ENCODE results near the gene SNRPE. TPM values are rescaled to one million over a fixed set of nuclear protein-coding genes. Genes with fewer than 3 reads are reported as not detected.
A peak's percentile ranks its signal among the peaks of the same experiment; 100 is the strongest.

Gene SNRPE
- total RNA-seq, 1 experiment from 2014 or later, result 167 TPM

DNA sequence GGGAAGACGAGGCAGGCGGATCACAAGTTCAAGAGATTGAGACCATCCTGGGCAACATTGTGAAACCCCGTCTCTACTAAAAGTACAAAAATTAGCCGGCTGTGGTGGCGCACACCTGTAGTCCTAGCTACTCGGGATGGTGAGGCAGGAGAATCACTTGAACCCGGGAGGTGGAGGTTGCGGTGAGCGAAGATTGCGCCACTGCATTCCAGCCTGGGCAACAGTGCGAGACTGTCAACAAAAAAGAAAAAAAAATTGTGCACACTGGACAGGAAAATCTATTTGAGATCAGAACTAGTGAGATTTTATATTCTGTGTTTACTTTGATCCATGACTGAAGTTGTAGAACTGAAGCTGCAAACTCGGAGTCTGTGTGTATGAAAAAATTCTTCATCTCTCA, 40.2 kb downstream of the SNRPE start:
- Histone ChIP-seq H3K4me3 (ENCODE audit: low read length) (no peak overlapping the region), H3K79me2 (ENCODE audit: low read length) (no peaks in the 10 kb centered on the region), H3F3A (ENCODE audit: low read length, unreplicated experiment) (peaks cover 3% of the 10 kb centered on the region), H3K27ac (ENCODE audit: low read length) (no peak overlapping the region), H3K27me3 (ENCODE audit: low read length) (no peaks in the 10 kb centered on the region), H3K36me3 (ENCODE audit: low read depth, low read length) (no peaks in the 10 kb centered on the region), H4K20me1 (ENCODE audit: low read length) (no peaks in the 10 kb centered on the region), H3K9me3 (ENCODE audit: low read length) (no peaks in the 10 kb centered on the region), H2AFZ (ENCODE audit: low read length) (no peak overlapping the region), H3K4me2 (ENCODE audit: low read length) (no peak overlapping the region), H3K9me2 (replicated peaks; ENCODE audit: low read length) (no peaks in the 10 kb centered on the region; the same call in 1 of the 2 replicates), H3K4me1 (ENCODE audit: insufficient read depth, low read length) (peaks cover 8% of the 10 kb centered on the region), H3K9ac (ENCODE audit: low read length) (no peak overlapping the region)
- intact Hi-C loops (cut with micrococcal nuclease), result no loop called here
- DNase-seq (no peak), ATAC-seq (no peak)
- TF ChIP-seq EZH2 (IDR thresholded peaks at IDR 0.05; ENCODE audit: low read length, unreplicated experiment) (no peak), EZH2phosphoT487 (IDR thresholded peaks at IDR 0.05; ENCODE audit: borderline replicate concordance, low read length) (no peak)
- TF ChIP-seq, protein P1, sequence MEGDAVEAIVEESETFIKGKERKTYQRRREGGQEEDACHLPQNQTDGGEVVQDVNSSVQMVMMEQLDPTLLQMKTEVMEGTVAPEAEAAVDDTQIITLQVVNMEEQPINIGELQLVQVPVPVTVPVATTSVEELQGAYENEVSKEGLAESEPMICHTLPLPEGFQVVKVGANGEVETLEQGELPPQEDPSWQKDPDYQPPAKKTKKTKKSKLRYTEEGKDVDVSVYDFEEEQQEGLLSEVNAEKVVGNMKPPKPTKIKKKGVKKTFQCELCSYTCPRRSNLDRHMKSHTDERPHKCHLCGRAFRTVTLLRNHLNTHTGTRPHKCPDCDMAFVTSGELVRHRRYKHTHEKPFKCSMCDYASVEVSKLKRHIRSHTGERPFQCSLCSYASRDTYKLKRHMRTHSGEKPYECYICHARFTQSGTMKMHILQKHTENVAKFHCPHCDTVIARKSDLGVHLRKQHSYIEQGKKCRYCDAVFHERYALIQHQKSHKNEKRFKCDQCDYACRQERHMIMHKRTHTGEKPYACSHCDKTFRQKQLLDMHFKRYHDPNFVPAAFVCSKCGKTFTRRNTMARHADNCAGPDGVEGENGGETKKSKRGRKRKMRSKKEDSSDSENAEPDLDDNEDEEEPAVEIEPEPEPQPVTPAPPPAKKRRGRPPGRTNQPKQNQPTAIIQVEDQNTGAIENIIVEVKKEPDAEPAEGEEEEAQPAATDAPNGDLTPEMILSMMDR (conservative IDR thresholded peaks at IDR 0.05; ENCODE audit: low read depth, low read length), result no peak
- POLR2A ChIA-PET (ENCODE audit: unreplicated experiment), result no interaction called here
- CTCF ChIA-PET, result interaction anchor here (0.7 kb wide), 1 partner anchor 30 kb away, joined by 3 read pairs; no protein-coding TSS in a partner anchor
- no TSS peak for BruUV-seq (replicated peaks)

DNA sequence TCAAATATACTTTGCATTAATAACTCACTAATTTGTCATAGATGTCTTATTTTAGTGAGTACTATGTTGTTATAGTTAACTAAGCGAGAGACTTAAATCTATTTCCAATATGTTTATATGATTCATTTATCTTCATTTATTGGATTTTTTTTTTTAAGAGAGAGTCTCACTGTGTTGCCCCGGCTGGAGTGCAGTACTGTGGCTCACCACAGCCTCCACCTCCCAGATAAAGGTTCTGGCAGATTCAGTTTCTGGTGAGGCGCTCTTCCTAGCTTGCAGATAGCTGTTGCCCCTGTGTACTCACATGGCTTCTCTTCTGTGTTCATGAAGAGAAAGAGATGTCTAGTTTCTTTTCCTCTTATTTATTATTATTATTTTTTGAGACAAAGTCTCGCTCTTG, 43.9 kb downstream of the SNRPE start:
- TF ChIP-seq, protein P1 (conservative IDR thresholded peaks at IDR 0.05; ENCODE audit: low read depth, low read length), result no peak
- TF ChIP-seq EZH2 (IDR thresholded peaks at IDR 0.05; ENCODE audit: low read length, unreplicated experiment), result no peak
- no peak for TF ChIP-seq EZH2phosphoT487 (IDR thresholded peaks at IDR 0.05; ENCODE audit: borderline replicate concordance, low read length)
- Histone ChIP-seq H4K20me1 (ENCODE audit: low read length) (no peaks in the 10 kb centered on the region), H3K4me1 (ENCODE audit: insufficient read depth, low read length) (peaks cover 27% of the 10 kb centered on the region), H3K27me3 (ENCODE audit: low read length) (no peaks in the 10 kb centered on the region), H3K4me3 (ENCODE audit: low read length) (no peak overlapping the region), H3K9me2 (replicated peaks; ENCODE audit: low read length) (no peaks in the 10 kb centered on the region; the same call in 1 of the 2 replicates), H3K9ac (ENCODE audit: low read length) (no peak overlapping the region), H3K9me3 (ENCODE audit: low read length) (no peaks in the 10 kb centered on the region), H3K79me2 (ENCODE audit: low read length) (no peaks in the 10 kb centered on the region), H3K36me3 (ENCODE audit: low read depth, low read length) (no peaks in the 10 kb centered on the region), H3F3A (ENCODE audit: low read length, unreplicated experiment) (peaks cover 10% of the 10 kb centered on the region), H3K27ac (ENCODE audit: low read length) (no peak overlapping the region), H2AFZ (ENCODE audit: low read length) (no peak overlapping the region), H3K4me2 (ENCODE audit: low read length) (no peak overlapping the region)
- DNase-seq, result no peak
- intact Hi-C loops (cut with micrococcal nuclease), result no loop called here
- ChIA-PET POLR2A (ENCODE audit: unreplicated experiment) (no interaction called here), CTCF (no interaction called here)
- no peak for ATAC-seq
- no TSS peak for BruUV-seq (replicated peaks)

DNA sequence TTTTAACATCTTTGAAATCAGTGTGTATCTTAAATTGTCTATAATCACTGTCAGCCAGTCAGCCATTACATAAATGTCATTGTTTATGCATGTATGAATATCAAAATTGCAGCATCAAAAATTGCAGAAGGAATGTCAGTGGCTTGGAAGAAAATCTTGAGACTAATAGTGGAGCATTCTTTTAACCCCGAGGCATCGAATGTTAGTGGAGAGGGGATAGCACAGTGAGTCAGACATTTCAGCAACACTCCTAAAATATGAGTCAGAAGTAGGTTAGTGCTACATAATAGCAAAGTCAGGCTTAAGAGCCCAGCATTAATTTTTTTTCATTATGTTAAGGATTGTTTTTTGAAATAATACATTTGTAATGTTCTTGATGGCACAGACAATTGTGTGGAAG, 45.5 kb downstream of the SNRPE start:
- DNase-seq, result peak; percentile 97
- peak; percentile 100 for ATAC-seq
- BruUV-seq (replicated peaks), result no TSS peak
- Histone ChIP-seq H3K36me3 (ENCODE audit: low read depth, low read length) (no peaks in the 10 kb centered on the region), H3K4me2 (ENCODE audit: low read length) (peak overlapping the region; percentile 55), H2AFZ (ENCODE audit: low read length) (no peak overlapping the region), H3K9me2 (replicated peaks; ENCODE audit: low read length) (no peaks in the 10 kb centered on the region; the same call in 1 of the 2 replicates), H3K27ac (ENCODE audit: low read length) (peak overlapping the region; percentile 54), H3K9ac (ENCODE audit: low read length) (no peak overlapping the region), H3F3A (ENCODE audit: low read length, unreplicated experiment) (peaks cover 10% of the 10 kb centered on the region), H3K9me3 (ENCODE audit: low read length) (no peaks in the 10 kb centered on the region), H3K27me3 (ENCODE audit: low read length) (no peaks in the 10 kb centered on the region), H4K20me1 (ENCODE audit: low read length) (no peaks in the 10 kb centered on the region), H3K79me2 (ENCODE audit: low read length) (no peaks in the 10 kb centered on the region), H3K4me3 (ENCODE audit: low read length) (no peak overlapping the region), H3K4me1 (ENCODE audit: insufficient read depth, low read length) (peaks cover 27% of the 10 kb centered on the region)
- TF ChIP-seq EZH2phosphoT487 (IDR thresholded peaks at IDR 0.05; ENCODE audit: borderline replicate concordance, low read length) (no peak), EZH2 (IDR thresholded peaks at IDR 0.05; ENCODE audit: low read length, unreplicated experiment) (no peak)
- TF ChIP-seq, protein P1 (conservative IDR thresholded peaks at IDR 0.05; ENCODE audit: low read depth, low read length), result no peak
- intact Hi-C loops (cut with micrococcal nuclease), result loop anchor here (1.0 to 2.0 kb wide), 2 partner anchors 36 to 220 kb away; no protein-coding TSS in a partner anchor
- ChIA-PET CTCF (interaction anchor here (0.5 kb wide), 1 partner anchor 107 kb away, joined by 3 read pairs; no protein-coding TSS in a partner anchor), POLR2A (ENCODE audit: unreplicated experiment) (no interaction called here)
